ENCODE data around the gene PRSS57. TPM values are rescaled to one million over a fixed set of nuclear protein-coding genes. Genes with fewer than 3 reads are reported as not detected.

PRSS57 gene
- total RNA-seq, 4 donors from 2014 or later: 0.32 TPM; not detected in 3

GRCh38 chr19:662962-663681 lies 32.1 kb downstream of the PRSS57 start, which contains the start of gene RNF126:
RNF126 (minus strand) TSS chr19:663214; CDS start chr19:663121, 93 bp downstream.
- TF ChIP-seq CTCF (IDR thresholded peaks at IDR 0.05) (no peak), POLR2A (IDR thresholded peaks at IDR 0.05) (no peak)
- peak; percentile 92 to 98 for DNase-seq (ENCODE audit: low spot score in 2 of 2)
- peak within 1 kb of the TSS; percentile 97 for H3K4me3 ChIP-seq (ENCODE audit: low read depth, poor library complexity, severe bottlenecking)
- 1 to 3% methylated on average over 37 to 41 of the region's 97 CpGs for WGBS, 2 donors
- intact Hi-C loops (cut with DNase I; ENCODE audit: low total_unique reads): loop anchor here (5.0 kb wide), 1 partner anchor 91 kb away; the partner anchor contains the start of gene BSG

- no peak for TF ChIP-seq POLR2A (IDR thresholded peaks at IDR 0.05)
- TF ChIP-seq CTCF (IDR thresholded peaks at IDR 0.05): no peak
- DNase-seq (ENCODE audit: low spot score in 2 of 2): no peak
- H3K4me3 ChIP-seq (ENCODE audit: low read depth, poor library complexity, severe bottlenecking): peak overlapping the region; percentile 97
- intact Hi-C loops (cut with DNase I; ENCODE audit: low total_unique reads): loop anchor here (5.0 kb wide), 1 partner anchor 90 kb away; the partner anchor contains the start of gene BSG
- 0 to 1% methylated on average over 28 to 51 of the region's 81 CpGs for WGBS, 2 donors
Observed at GRCh38 chr19:662207-662961, 32.9 kb downstream of the PRSS57 start.

- TF ChIP-seq CTCF (IDR thresholded peaks at IDR 0.05) (no peak), POLR2A (IDR thresholded peaks at IDR 0.05) (no peak)
- intact Hi-C loops (cut with DNase I; ENCODE audit: low total_unique reads): loop anchor here (5.0 kb wide), 1 partner anchor 89 kb away; the partner anchor contains the start of gene BSG
- peak overlapping the region; percentile 97 for H3K4me3 ChIP-seq (ENCODE audit: low read depth, poor library complexity, severe bottlenecking)
- no peak for DNase-seq (ENCODE audit: low spot score in 2 of 2)
- WGBS, 2 donors: 5 to 6% methylated on average over 31 of the region's 31 CpGs
Observed at GRCh38 chr19:661427-662196, 33.6 kb downstream of the PRSS57 start.

GRCh38 chr19:660793-661426 lies 34.3 kb downstream of the PRSS57 start:
- H3K4me3 ChIP-seq (ENCODE audit: low read depth, poor library complexity, severe bottlenecking): no peak overlapping the region
- DNase-seq (ENCODE audit: low spot score in 2 of 2): no peak
- intact Hi-C loops (cut with DNase I; ENCODE audit: low total_unique reads): loop anchor here (5.0 kb wide), 1 partner anchor 89 kb away; the partner anchor contains the start of gene BSG
- TF ChIP-seq CTCF (IDR thresholded peaks at IDR 0.05) (peak in 1 of 3 donors; percentile 32), POLR2A (IDR thresholded peaks at IDR 0.05) (no peak)
- 15 to 19% methylated on average over 15 to 19 of the region's 20 CpGs for WGBS, 2 donors
